Activated naive CD4-positive, alpha-beta T cell (primary cell): ENCODE results near the gene RARA.

ENCODE experiments used
- DNase-seq, 4 experiments: peaks; one replicate each; lab custom pipeline; 2025; lab: John Stamatoyannopoulos, UW

RARA gene

GRCh38 chr17:40309031-40309948, at the start of gene RARA:
RARA (plus strand) TSS chr17:40309180; CDS start chr17:40331219, 22,039 bp downstream.
- no peak for DNase-seq

- no peak for DNase-seq
Measured at GRCh38 chr17:40259505-40259904, 49.5 kb upstream of the RARA start.

- DNase-seq: no peak
Measured at GRCh38 chr17:40260528-40260927, 48.5 kb upstream of the RARA start.

- no peak for DNase-seq
Measured at GRCh38 chr17:40264458-40265185, 44.4 kb upstream of the RARA start.

- DNase-seq: no peak
Measured at GRCh38 chr17:40265337-40265736, 43.6 kb upstream of the RARA start.

GRCh38 chr17:40266882-40267281, 42.1 kb upstream of the RARA start:
- no peak for DNase-seq

- no peak for DNase-seq
Measured at GRCh38 chr17:40268141-40268712, 40.8 kb upstream of the RARA start.

GRCh38 chr17:40278414-40278813, 30.6 kb upstream of the RARA start:
- DNase-seq: no peak

- DNase-seq: no peak
Measured at GRCh38 chr17:40279402-40279801, 29.6 kb upstream of the RARA start.

GRCh38 chr17:40281663-40282062, 27.3 kb upstream of the RARA start:
- no peak for DNase-seq

- DNase-seq: no peak
Measured at GRCh38 chr17:40283662-40284061, 25.3 kb upstream of the RARA start.

- no peak for DNase-seq
Measured at GRCh38 chr17:40284085-40284713, 24.8 kb upstream of the RARA start.

GRCh38 chr17:40286473-40286872, 22.5 kb upstream of the RARA start:
- DNase-seq: no peak

- DNase-seq: no peak
Measured at GRCh38 chr17:40287159-40287493, 21.9 kb upstream of the RARA start.

- DNase-seq: peak; percentile 92 to 97 (median 96)
Measured at GRCh38 chr17:40287494-40288369, 21.2 kb upstream of the RARA start, which contains the start of gene CDC6. CDC6 (plus strand) TSS chr17:40287879; CDS start chr17:40289421, 1,542 bp downstream.

- DNase-seq: no peak
Measured at GRCh38 chr17:40290629-40291280, 18.2 kb upstream of the RARA start.

- DNase-seq: no peak
Measured at GRCh38 chr17:40291281-40291664, 17.7 kb upstream of the RARA start.

GRCh38 chr17:40293363-40293762, 15.6 kb upstream of the RARA start:
- DNase-seq: no peak

- no peak for DNase-seq
Measured at GRCh38 chr17:40295488-40296436, 13.2 kb upstream of the RARA start.

- DNase-seq: no peak
Measured at GRCh38 chr17:40297511-40297910, 11.5 kb upstream of the RARA start.
